NOMO-1 (cell line): ENCODE measurements around the gene CD180.

Source experiments
- DNase-seq, 2 experiments: peaks; one replicate each; lab custom pipeline; 2025; ENCODE audit not compliant: unreplicated experiment in 2 of 2; lab: John Stamatoyannopoulos, UW

Gene CD180

GRCh38 chr5:67163863-67164595, 32.6 kb downstream of the CD180 start:
- DNase-seq: no peak

DNA sequence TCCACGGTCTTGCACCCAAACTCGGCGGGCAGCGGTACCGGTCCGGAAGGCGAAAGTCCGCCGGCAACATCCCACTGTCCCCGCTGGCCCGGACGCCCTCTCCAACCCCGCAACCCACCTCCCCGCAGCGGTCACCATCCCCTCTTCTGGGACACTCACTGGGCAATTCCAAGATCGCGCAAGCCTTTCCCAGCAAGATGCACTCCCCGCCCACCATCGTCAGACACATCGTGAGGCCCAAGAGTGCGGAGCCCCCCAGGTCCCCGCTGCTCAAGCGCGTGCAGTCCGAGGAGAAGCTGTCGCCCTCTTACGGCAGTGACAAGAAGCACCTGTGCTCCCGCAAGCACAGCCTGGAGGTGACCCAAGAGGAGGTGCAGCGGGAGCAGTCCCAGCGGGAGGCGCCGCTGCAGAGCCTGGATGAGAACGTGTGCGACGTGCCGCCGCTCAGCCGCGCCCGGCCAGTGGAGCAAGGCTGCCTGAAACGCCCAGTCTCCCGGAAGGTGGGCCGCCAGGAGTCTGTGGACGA, 33.3 kb downstream of the CD180 start:
- DNase-seq: no peak

DNA sequence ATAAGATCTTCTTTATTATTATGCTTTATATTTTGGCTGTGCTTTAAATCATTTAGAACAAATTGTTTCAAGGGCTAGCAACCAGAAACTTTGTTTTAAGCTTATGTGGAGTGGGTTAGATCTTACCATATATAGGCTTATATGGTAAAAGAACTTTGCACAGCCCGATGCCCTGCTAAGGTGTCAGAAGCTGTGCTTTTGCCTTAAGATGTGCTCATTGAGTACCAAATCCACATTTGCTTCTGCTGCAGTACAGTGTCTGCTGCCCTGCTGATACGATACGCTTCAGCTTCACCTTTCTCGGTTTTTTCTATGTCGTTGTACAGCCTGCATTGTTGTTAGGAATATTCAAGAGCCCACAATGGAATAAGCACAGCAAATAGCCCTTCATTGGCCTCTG, 34.8 kb downstream of the CD180 start:
- no peak for DNase-seq

DNA sequence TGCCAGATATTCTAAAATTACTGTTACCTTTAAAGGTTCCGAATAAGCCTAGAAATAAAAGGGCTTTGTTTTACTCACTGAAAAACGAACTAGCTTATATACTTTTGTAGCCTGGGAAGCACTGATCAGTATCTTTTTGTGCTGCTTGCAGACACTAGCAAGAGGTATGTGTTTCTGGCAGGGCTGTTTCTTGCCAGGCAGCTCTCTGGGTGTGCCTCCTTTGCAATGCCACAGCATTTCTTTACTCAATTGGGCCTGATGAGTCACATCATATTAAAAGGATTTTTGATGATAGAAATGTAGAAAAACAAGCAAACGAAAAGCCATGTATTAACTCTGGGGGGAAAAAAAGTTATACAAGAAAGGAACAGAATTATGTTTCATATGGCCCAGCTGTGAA, 35.6 kb downstream of the CD180 start:
- DNase-seq: no peak

DNA sequence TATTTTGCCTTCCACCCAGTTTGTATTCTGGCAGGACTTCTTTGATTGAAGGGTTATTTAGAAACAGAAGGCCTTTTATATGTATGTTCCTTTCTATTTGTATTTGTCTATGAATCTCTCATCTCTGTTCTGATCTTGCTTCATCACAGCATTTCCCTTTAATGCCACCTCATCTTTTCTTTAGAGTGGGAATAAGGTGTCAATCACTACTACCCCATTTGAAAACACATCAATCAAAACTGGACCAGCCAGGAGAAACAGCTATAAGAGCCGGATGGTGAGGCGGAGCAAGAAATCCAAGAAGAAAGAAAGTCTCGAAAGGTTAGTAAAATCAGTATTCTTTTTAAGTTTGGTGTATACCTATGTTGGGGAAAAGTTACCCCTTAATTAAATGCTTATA, 36.3 kb downstream of the CD180 start:
- no peak for DNase-seq

DNA sequence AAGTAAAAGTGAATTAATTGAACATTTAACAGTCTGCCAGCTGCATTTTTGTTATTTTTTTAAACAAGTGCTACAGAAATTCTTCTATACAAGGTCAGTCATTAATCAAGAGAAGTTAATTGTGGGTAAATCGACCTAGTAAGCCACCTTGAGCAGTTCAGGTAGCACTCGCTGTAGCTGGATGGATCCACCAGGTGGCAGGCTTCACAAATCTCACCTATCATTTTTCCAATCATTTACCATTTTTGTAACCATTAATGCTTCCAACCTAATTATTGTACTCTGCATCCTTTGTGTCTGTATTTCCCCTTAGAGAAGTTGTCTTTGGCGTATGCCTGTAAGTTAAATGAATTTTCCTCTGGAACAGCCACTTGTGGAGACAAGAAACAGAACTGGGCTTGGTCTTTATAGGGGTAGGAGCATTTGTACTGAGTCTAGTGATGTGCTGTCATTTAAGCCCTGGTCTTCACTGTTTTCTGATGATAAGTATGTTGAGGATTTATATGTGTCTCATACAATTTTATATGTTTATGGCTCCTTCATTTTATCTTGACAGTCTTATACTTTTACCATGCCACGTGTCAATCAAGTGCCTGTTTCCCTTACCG, 39.5 kb downstream of the CD180 start:
- DNase-seq: peak in 1 of 2 experiments; percentile 19

- no peak for DNase-seq
Measured at GRCh38 chr5:67154556-67155206, 41.9 kb downstream of the CD180 start.

GRCh38 chr5:67153292-67153691, 43.3 kb downstream of the CD180 start:
- DNase-seq: no peak

DNA sequence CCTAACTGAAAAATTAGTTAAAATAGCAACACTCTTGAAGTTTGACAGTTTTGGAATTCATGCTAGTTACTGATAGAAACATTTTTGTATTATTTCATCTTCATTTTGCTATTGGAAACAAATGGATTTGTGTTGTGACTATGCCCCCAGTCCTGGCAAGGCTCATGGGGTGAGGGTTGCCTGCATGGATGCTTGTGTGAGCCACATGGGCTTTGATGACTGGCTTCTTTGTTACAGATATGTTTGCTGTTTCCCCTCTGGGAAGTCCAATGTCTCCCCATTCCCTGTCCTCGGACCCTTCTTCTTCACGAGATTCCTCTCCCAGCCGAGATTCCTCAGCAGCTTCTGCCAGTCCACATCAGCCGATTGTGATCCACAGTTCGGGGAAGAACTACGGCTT, 44.2 kb downstream of the CD180 start:
- DNase-seq: no peak

GRCh38 chr5:67149951-67150523, 46.6 kb downstream of the CD180 start:
- no peak for DNase-seq

DNA sequence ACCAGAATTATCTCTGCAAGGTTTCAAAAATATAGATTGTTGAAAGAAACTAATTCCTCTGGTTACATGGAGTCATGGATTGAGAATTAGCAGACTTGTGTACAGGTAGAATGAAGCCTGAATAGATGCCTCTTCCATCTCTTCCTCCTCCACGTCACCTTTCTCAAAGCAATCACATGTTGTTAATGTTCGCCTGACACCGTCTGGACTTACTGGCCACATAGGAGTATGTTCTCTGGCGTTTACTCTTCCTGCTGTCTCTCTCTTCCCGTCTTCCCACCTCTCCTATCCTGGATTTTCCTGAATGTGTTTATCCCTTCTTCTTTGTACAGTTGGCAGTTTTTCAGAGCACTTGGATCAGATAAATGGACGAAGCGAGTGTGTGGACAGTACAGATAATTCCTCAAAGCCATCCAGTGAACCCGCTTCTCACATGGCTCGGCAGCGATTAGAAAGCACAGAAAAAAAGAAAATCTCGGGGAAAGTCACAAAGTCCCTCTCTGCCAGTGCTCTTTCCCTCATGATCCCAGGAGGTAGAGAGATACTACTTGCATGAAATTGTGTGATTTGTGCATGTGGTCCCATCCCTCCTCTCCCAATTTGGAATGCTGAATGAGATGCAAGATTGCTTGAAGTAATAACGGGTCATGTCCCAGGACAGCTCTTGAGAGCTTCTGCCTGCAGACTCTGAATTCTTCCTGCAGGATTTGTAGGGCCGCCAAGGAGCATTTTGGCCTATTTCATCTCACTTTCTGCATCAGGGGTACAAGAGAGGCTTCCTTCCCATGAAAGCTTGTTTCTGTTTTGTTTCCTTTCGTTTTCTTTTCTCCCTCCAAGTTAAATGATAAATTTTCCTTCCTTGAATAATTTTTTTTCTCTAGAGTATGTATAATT, 47.3 kb downstream of the CD180 start:
- no peak for DNase-seq

GRCh38 chr5:67147760-67148159, 48.8 kb downstream of the CD180 start:
- no peak for DNase-seq

DNA sequence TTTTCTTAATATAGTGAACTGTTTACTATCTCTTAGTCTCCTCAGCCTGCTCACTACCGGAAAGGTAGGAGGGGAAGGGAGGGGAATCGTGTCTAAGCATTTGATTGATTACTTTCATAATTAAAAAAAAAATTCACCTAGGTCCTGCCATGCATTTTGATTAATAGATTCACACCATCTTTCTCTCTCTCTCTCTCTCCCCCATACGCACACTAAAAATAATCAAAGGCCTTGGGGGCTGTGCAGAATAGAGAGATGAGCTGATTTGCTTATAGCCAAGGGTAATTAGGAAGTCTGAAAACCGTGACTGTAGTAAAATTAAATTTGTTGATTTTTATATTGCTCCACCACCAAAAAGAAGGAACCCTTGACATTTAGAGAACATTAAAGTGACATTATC, 49.6 kb downstream of the CD180 start:
- DNase-seq: no peak

- peak in 1 of 2 experiments; percentile 94 for DNase-seq
Measured at GRCh38 chr5:67146574-67146973, 50.0 kb downstream of the CD180 start.

DNA sequence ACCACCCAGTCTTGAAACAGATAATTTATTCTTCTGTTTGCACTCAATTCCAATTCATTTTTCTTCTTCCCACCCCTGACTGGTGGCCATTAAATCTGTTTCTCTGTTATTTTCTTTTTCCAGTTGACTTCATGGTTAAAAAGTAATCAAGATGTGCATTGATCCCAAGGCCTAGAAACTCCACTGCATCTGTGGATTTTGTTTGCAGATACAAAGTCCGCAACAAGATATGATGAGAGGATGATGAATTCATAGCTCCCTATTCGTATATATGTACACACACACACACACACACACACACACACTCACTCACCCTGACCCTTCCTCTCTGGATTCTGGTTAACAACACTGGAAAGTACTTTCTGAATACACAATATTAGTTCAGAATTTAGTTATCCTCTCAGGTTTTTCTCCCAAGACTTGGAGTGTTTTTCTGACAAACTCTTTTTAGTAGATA, 52.4 kb downstream of the CD180 start:
- DNase-seq: no peak

- no peak for DNase-seq
Measured at GRCh38 chr5:67143549-67143948, 53.0 kb downstream of the CD180 start.

DNA sequence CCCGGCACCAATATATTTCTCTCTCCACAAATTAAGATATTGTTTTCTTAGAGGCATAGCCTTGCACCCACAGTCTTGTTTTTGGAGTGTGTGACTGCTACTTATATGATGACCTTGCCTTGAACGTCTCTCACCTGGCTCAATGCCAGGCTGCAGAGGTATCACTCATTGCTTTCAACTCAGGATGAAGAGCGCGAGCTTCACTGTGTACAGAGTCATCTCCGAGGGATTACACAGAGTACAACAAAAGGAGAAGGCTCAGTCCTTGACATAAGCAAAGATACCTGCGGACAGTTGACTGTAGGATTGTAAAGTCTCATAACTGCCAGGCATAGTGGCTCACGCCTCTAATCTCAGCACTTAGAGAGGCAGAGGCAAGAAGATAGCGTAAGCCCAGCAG, 53.8 kb downstream of the CD180 start:
- no peak for DNase-seq

- no peak for DNase-seq
Measured at GRCh38 chr5:67141644-67142043, 55.0 kb downstream of the CD180 start.

DNA sequence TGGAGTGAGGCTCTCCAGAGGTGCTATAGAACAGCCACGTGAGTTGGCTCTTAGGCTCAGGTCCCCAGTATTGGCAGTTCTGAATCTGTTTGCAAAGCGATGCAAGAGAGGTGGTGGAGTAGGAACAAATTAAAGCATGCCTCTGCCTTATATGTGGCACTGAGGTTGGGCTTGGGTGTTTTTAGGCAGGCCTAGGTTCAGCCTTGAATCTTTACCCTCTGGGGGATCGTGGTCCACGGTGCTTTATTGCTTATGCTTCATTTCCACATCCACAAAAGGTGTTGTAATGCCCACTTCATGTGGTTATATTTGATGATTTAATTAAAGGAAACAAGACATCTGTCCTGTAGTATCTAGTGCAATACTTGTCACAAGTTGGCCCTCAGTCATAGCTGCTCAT, 56.2 kb downstream of the CD180 start:
- no peak for DNase-seq

GRCh38 chr5:67139030-67139429, 57.6 kb downstream of the CD180 start:
- DNase-seq: no peak
